GM12891 (cell line): ENCODE data around the gene EVI5L.

Source experiments
- POLR2A ChIP-seq: IDR thresholded peaks from 2 replicates; pipeline ENCODE4 v1.6.1; 2011; ENCODE audit warnings: low read depth, low read length, control low read depth
- POLR2AphosphoS5 ChIP-seq: IDR thresholded peaks from 2 replicates; pipeline ENCODE4 v1.6.1; 2011; ENCODE audit warnings: low read depth, low read length, control low read depth
- POU2F2 ChIP-seq: IDR thresholded peaks from 2 replicates; pipeline ENCODE4 v1.6.1; 2011; ENCODE audit warnings: low read depth, mild to moderate bottlenecking, control low read depth, low read length, moderate library complexity

- TF ChIP-seq POLR2AphosphoS5 (no peak), POLR2A (no peak), POU2F2 (no peak)
These were observed 81.6 kb downstream of the EVI5L start for GRCh38 chr19:7911508-7912143.
